ENCODE results near the gene PAH.

The PAH gene

GRCh38 chr12:102816816-102817434 lies 100.1 kb downstream of the PAH start:
- DNase-seq (ENCODE audit: low read depth) = no peak

DNA sequence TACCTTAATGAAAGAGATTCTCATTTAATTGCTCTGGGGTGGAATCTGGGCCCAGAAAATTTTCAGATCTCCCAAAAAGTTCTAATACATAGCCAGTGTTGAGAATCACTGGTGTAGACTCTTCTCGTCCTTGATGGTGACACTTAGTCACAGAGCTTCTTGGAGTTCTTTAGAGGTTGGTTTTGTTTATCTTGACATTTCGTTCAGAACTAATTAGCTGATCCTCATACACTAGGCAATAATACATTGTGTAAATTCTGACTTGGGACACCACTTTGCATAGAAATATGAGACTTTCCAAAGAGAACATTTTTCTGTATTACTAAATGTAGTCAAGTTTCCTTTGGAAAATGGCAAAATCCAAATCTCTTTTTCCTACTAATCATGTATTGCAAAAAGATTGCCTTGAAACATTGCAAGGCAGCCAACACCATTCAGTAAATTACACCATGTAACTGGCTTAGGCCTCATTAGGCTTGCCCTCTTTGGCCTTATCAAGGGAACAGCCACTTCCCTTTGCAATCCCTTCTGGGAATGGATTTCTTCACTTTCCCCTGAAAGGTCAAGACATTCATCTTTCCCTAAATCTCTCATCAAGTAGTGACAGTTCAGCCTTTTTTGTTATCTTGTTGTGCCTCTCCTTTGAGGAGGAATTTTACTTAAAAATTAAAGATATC lies 102.2 kb downstream of the PAH start:
- no peak for DNase-seq (ENCODE audit: low read depth)

DNA sequence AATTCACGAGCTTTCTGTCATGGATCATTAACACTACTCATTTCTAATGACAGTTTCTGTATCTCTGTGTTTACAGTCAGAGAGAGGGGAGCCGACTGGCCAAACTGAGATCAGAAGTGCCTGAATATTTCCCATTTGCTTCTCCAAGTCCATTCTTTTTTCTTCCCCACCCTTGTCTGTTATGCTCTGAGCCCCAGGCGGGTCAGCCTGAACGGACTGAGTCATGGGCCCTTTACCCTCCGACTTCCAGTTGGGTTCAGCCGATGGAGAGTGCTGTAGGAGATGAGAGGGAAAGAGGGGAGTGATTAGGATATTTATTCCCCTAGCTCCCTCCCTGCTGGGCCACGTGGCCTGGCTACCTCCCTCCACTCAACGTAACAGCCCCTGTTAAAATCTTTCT lies 104.7 kb downstream of the PAH start:
- DNase-seq (ENCODE audit: low read depth) = no peak

DNA sequence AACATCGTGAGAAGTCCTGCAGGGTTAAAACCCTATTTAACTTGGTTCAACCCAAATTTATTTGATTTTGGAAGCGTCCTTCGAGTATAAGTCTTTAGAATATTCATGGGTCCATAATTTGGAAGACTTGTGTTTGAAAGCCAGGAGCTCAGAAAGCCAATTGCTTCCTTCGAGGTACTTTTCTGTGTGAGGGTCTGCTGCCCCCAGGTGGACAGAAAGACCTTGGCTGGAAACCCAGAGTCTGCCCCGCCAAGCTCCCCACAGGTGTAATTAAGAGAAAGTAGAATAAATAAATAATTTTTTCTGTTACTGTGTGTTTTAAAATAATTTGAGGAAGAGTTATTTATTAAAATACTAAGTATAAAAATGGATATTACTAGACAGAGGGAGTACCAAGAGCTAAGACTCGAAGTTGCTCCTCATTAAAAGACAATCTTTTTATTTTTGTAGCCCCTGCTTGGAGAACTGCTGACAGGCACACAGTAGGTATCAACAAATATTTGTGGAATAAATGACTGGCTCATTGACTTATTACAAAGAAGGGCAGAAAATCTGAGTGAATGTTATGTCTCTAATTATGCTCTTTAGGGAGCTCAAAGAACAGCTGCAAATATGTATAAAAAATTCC lies 105.8 kb downstream of the PAH start:
- no peak for DNase-seq (ENCODE audit: low read depth)

GRCh38 chr12:102808412-102808811 lies 108.6 kb downstream of the PAH start:
- DNase-seq (ENCODE audit: low read depth) = no peak

GRCh38 chr12:102806592-102806991 lies 110.5 kb downstream of the PAH start:
- DNase-seq (ENCODE audit: low read depth) = no peak

- no peak for DNase-seq (ENCODE audit: low read depth)
Measured at GRCh38 chr12:102806110-102806509, 110.9 kb downstream of the PAH start.

DNA sequence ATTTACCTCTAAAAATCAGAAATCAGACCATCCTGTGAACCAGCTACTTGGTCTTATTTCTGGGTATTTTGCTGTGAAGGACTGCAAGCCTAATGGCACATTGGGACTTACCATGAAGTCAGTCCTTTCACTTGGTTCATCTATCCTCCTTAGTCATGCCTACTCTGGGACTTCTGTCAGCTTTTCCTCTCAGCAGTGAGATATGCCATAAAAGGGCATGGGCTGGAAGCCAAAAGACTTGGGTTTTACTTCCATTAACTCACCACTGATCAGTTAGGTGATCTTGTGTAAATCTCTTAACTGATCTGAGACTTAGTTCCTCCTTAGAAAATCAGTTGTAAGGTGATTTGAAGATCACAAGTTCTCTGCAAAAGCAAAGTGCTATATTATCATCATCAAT lies 116.5 kb downstream of the PAH start:
- DNase-seq (ENCODE audit: low read depth) = no peak

DNA sequence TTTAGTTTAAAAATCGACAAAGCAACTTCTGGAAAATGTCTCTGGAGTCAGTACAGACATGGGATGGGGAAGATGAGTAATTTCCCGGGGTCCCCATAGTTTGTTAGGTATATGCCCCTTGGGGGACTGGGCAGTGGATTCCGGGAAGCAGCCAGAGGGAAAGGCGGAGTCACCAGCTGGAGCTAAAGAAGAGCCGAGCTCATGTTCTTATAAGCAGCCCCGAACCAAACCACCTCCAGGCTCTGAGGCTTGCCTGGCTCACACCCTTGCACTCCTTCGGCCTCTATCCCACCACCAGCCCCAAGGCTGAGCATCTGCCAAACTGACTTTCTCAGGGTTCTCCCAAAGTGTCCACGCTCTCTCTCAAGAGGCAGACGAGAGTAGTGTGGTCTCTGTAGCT lies 117.8 kb downstream of the PAH start:
- DNase-seq (ENCODE audit: low read depth) = no peak

DNA sequence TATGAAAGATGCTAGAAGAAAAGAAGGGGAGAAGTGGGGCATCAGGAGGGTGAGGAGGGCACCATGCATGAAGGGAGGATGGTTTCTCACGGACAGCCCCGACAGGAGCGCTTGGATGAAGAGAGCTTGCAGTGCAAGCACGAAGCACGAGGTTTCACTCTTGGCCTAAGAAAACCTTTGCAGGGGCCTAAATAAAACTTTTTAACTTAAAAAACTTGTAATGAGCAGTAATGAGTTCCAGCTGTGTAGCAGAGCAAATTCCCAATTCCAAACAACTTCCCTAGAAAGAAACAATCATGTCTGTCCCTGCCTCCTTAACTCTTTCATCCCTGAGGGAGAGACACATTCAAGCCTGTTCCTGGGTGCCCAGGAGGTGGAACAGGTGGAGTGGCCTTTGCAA lies 119.5 kb downstream of the PAH start:
- no peak for DNase-seq (ENCODE audit: low read depth)

- no peak for DNase-seq (ENCODE audit: low read depth)
Measured at GRCh38 chr12:102793921-102794320, 123.1 kb downstream of the PAH start.

Data from T-helper 22 cell (primary cell).